ENCODE measurements around the gene NUP85. TPM values are rescaled to one million over a fixed set of nuclear protein-coding genes. Genes with fewer than 3 reads are reported as not detected.
A peak's percentile ranks its signal among the peaks of the same experiment; 100 is the strongest.

The NUP85 gene
- total RNA-seq, 3 donors from 2014 or later (not counting 1 experiment from before 2014, with no cell fraction given) = 71.1 to 78.1 (median 77.0) TPM

DNA sequence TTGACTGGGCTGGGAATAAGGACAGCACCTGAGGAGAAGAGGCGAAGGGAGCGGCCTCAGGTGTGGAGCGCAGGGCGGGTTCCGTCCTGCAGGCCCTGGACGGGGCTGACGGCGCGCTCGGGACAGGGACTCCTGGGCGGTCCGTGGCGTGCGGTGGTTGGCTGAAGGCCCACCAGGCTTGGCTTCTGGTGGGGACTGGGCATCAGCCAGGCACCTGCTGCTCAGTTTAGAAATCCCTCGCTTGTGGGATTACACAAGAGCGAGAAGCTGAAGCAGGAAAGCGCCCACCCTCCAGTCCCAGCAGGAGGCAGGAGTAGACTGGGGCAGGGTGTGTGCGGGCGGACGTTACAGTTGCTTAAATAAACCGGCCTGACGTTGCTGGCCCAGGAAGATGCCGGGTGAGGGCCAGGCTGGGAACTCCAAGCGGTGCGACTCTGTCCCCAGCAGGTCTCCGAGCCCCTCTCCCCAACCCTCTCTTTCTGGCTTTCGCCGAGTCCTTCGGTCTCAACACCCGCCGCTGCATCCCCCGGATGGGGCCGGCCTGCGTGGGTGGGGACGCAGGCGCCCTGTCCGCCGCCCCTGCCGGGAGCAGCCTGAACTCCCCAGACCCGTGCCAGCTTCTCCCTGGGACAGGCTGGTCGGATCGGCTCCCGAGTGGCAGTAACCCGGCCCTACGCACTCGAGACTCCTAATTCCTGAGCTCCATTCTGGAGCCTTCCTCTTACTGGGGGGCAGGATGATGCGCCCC is 64.9 kb downstream of the NUP85 start:
- Histone ChIP-seq H3K9me3 (ENCODE audit: control insufficient read depth, insufficient read depth, low read length) (no peaks in the 10 kb centered on the region), H3K36me3 (ENCODE audit: control insufficient read depth, insufficient read depth, low read length) (peaks cover 22% of the 10 kb centered on the region), H3K27me3 (ENCODE audit: control insufficient read depth, insufficient read depth, low read length) (no peaks in the 10 kb centered on the region), H3K4me1 (ENCODE audit: control insufficient read depth, insufficient read depth, low read length) (peaks cover 40% of the 10 kb centered on the region), H3K4me3 (ENCODE audit: low read length) (peak overlapping the region; percentile 86), H3K27ac (ENCODE audit: low read length) (peak overlapping the region; percentile 95)
- Mint-ChIP-seq H3K4me1 (peaks cover 10 to 25% of the 10 kb centered on the region in 2 donors), H3K27me3 (ENCODE audit: low read depth in 2 of 2) (no peaks in the 10 kb centered on the region), H3K36me3 (no peaks in the 10 kb centered on the region), H3K4me3 (peak overlapping the region; percentile 86), H3K27ac (peak overlapping the region; percentile 71 to 91), H3K9me3 (no peaks in the 10 kb centered on the region)
- DNase-seq (peak in 1 of 2 donors; percentile 66), ATAC-seq (peak; percentile 44 to 54 (median 48))
- intact Hi-C loops (cut with micrococcal nuclease) = loop anchor here (1.0 kb wide), 1 partner anchor 9 kb away; the partner anchor contains the start of genes GGA3 and MRPS7
- WGBS (ENCODE audit: insufficient coverage) = 1% methylated on average over 47 of the region's 47 CpGs
- TF ChIP-seq, protein P1, sequence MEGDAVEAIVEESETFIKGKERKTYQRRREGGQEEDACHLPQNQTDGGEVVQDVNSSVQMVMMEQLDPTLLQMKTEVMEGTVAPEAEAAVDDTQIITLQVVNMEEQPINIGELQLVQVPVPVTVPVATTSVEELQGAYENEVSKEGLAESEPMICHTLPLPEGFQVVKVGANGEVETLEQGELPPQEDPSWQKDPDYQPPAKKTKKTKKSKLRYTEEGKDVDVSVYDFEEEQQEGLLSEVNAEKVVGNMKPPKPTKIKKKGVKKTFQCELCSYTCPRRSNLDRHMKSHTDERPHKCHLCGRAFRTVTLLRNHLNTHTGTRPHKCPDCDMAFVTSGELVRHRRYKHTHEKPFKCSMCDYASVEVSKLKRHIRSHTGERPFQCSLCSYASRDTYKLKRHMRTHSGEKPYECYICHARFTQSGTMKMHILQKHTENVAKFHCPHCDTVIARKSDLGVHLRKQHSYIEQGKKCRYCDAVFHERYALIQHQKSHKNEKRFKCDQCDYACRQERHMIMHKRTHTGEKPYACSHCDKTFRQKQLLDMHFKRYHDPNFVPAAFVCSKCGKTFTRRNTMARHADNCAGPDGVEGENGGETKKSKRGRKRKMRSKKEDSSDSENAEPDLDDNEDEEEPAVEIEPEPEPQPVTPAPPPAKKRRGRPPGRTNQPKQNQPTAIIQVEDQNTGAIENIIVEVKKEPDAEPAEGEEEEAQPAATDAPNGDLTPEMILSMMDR (IDR thresholded peaks at IDR 0.05) = no peak

GRCh38 chr17:75270966-75271232 is 65.4 kb downstream of the NUP85 start, which contains the start of gene MIF4GD:
Gene MIF4GD, minus strand, starts transcription at chr17:75271231. Its CDS starts 1,036 bp downstream, at chr17:75270195.
- ATAC-seq = peak in 2 of 3 donors; percentile 24 to 31
- Mint-ChIP-seq H3K9me3 (no peaks in the 10 kb centered on the region), H3K4me1 (peaks cover 10 to 25% of the 10 kb centered on the region in 2 donors), H3K36me3 (no peaks in the 10 kb centered on the region), H3K4me3 (peak within 1 kb of the TSS; percentile 88), H3K27ac (peak within 1 kb of the TSS; percentile 81 to 91), H3K27me3 (ENCODE audit: low read depth in 2 of 2) (no peaks in the 10 kb centered on the region)
- TF ChIP-seq, protein P1 (IDR thresholded peaks at IDR 0.05) = no peak
- no peak for DNase-seq
- H3K36me3 ChIP-seq (ENCODE audit: control insufficient read depth, insufficient read depth, low read length) = peaks cover 17% of the 10 kb centered on the region
- H3K27ac ChIP-seq (ENCODE audit: low read length) = peak within 1 kb of the TSS; percentile 95
- peaks cover 40% of the 10 kb centered on the region for H3K4me1 ChIP-seq (ENCODE audit: control insufficient read depth, insufficient read depth, low read length)
- intact Hi-C loops (cut with micrococcal nuclease) = loop anchor here (1.0 kb wide), 2 partner anchors 10 to 18 kb away; partner anchors contain the start of genes GGA3, MRPS7 and SLC25A19
- H3K9me3 ChIP-seq (ENCODE audit: control insufficient read depth, insufficient read depth, low read length) = no peaks in the 10 kb centered on the region
- H3K27me3 ChIP-seq (ENCODE audit: control insufficient read depth, insufficient read depth, low read length) = no peaks in the 10 kb centered on the region
- H3K4me3 ChIP-seq (ENCODE audit: low read length) = peak within 1 kb of the TSS; percentile 86
- 0% methylated on average over 39 of the region's 39 CpGs for WGBS (ENCODE audit: insufficient coverage)

DNA sequence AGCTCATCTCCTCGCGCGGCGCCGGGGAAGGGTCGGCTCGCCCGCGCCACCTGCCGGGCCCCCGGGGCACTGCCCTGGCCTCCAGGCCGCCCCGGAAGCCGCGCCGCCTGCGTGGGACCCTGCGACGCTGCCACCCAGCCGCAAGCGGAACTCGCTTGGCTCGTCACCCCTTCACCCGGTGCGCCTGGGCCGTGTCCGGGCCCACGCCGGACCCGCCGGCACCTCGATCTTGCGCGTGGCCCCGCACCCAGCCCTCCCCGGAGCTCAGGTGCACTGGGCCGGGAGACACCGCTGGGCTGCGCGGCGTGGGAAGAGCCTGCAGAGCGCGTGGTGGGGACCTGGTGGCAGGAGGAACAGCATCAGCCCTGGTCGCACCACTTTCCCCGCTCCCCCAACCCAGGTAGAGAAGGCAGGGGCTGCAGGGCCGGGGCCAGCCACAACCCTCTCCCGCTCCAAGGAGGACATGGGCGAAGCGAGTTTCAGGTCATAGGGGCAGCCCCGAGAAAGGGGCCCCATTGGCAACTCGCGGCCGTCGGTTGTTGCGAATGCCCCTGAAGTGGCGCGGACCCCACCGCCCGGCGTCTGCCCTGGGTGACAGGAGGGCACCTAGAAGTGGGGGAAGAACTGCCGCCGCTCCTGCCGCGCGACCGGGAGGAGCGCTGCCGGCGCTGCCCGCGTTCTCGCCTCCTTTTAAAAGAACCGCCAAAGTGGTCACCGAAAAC is 65.9 kb downstream of the NUP85 start:
- intact Hi-C loops (cut with micrococcal nuclease) = loop anchor here (1.0 kb wide), 1 partner anchor 18 kb away; the partner anchor contains the start of gene SLC25A19
- WGBS (ENCODE audit: insufficient coverage) = under 1% methylated on average over 74 of the region's 74 CpGs
- no peaks in the 10 kb centered on the region for H3K27me3 Mint-ChIP-seq (ENCODE audit: low read depth in 2 of 2)

More for the DNA sequence above, 65.9 kb downstream of the NUP85 start:
- Mint-ChIP-seq H3K4me3 (peak overlapping the region; percentile 88), H3K9me3 (no peaks in the 10 kb centered on the region), H3K36me3 (no peaks in the 10 kb centered on the region), H3K27ac (peak overlapping the region; percentile 81 to 91), H3K4me1 (peaks cover 10 to 25% of the 10 kb centered on the region in 2 donors)
- Histone ChIP-seq H3K36me3 (ENCODE audit: control insufficient read depth, insufficient read depth, low read length) (peaks cover 12% of the 10 kb centered on the region), H3K9me3 (ENCODE audit: control insufficient read depth, insufficient read depth, low read length) (no peaks in the 10 kb centered on the region), H3K4me3 (ENCODE audit: low read length) (peak overlapping the region; percentile 81), H3K27me3 (ENCODE audit: control insufficient read depth, insufficient read depth, low read length) (no peaks in the 10 kb centered on the region), H3K4me1 (ENCODE audit: control insufficient read depth, insufficient read depth, low read length) (peaks cover 40% of the 10 kb centered on the region), H3K27ac (ENCODE audit: low read length) (peak overlapping the region; percentile 91)
- ATAC-seq (peak; percentile 90 to 98 (median 90)), DNase-seq (peak; percentile 93 to 94)
- TF ChIP-seq, protein P1 (IDR thresholded peaks at IDR 0.05) = peak; percentile 61
